Lower leg skin (tissue), 4 donors: ENCODE data around the gene SLC47A2. TPM values are rescaled to one million over a fixed set of nuclear protein-coding genes. Genes with fewer than 3 reads are reported as not detected.

Experiments used
- DNase-seq, 2 donors: peaks; one replicate each; pipeline ENCODE4 v3.0.0-alpha.2; 2019; ENCODE audit warnings: low spot score in 2 of 2
- H3K4me3 ChIP-seq: fragments of 200-600 bp; sonication (generic); 2 replicates; pipeline ENCODE4 v1.5.1; 2017; ENCODE audit warnings: mild to moderate bottlenecking, low read depth; ENCODE audit not compliant: poor library complexity, severe bottlenecking
- POLR2A ChIP-seq, 2 donors: fragments of 450-650 bp; IDR thresholded peaks; one replicate each; pipeline ENCODE4 v1.6.1; 2016 to 2017; ENCODE audit warnings: antibody characterized with exemption in 2 of 2, mild to moderate bottlenecking in 1 of 2, moderate library complexity in 1 of 2
- WGBS, 2 donors: methylation state at CpG; one replicate each; pipeline ENCODE4 v1.1.5; 2018; 5-methylcytosine and 5-hydroxymethylcytosine counted together
- intact Hi-C: fragments of 100-400 bp; cut with DNase I; formaldehyde crosslinking; loops from one replicate; pipeline ENCODE4 v1.15.0; 2023; ENCODE audit warnings: low total_unique reads
- total RNA-seq, 4 donors: library from RNA; depleted of rRNA; stranded (reverse); fragments of >200 nt; gene quantifications; one replicate each; pipeline ENCODE4 v1.1.0, GENCODE V29; 2016
- TF ChIP-seq, protein P1 (sequence below), 3 donors: fragments of 450-650 bp; IDR thresholded peaks; one replicate each; pipeline ENCODE4 v1.5.1; 2016; ENCODE audit warnings: antibody characterized with exemption in 3 of 3, mild to moderate bottlenecking in 3 of 3, moderate library complexity in 2 of 3

Gene SLC47A2
- total RNA-seq, 4 donors from 2014 or later: 0.49 to 6.1 (median 2.5) TPM; not detected in 1

DNA sequence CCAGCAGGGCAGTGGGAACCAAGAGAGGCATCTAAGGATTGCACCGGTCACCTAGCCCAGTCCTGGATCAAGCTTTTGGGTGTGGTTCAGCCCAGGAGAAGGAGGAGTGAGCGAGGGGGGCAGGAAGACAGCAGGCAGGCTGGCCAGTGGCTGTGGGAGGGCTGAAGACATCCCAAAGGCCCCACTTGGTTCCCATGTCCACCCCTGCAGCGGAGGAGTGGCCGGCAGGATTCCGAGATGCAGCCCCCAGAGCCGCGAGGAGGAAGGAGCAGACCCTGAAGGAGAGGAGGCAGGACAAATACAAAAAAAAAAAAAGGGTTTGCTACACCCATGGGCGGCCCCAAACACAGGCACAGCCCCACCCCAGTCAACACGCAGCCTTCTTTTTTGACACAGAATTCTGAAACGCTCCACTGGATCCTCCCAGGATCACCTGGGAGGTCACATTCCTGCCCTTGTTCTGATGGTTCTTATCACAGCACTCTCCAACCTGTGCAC is 1.1 kb upstream of the SLC47A2 start:
- no peak for DNase-seq
- 39 to 52% methylated on average over 10 of the region's 10 CpGs for WGBS, 2 donors
- intact Hi-C loops: no loop called here
- no peak overlapping the region for H3K4me3 ChIP-seq
- TF ChIP-seq POLR2A (IDR thresholded peaks at IDR 0.05): no peak
- TF ChIP-seq, protein P1, sequence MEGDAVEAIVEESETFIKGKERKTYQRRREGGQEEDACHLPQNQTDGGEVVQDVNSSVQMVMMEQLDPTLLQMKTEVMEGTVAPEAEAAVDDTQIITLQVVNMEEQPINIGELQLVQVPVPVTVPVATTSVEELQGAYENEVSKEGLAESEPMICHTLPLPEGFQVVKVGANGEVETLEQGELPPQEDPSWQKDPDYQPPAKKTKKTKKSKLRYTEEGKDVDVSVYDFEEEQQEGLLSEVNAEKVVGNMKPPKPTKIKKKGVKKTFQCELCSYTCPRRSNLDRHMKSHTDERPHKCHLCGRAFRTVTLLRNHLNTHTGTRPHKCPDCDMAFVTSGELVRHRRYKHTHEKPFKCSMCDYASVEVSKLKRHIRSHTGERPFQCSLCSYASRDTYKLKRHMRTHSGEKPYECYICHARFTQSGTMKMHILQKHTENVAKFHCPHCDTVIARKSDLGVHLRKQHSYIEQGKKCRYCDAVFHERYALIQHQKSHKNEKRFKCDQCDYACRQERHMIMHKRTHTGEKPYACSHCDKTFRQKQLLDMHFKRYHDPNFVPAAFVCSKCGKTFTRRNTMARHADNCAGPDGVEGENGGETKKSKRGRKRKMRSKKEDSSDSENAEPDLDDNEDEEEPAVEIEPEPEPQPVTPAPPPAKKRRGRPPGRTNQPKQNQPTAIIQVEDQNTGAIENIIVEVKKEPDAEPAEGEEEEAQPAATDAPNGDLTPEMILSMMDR (IDR thresholded peaks at IDR 0.05): no peak

- intact Hi-C loops: no loop called here
These were observed 612 bp upstream of the SLC47A2 start for GRCh38 chr17:19717031-19717360.

GRCh38 chr17:19714542-19715411 is 1.6 kb downstream of the SLC47A2 start:
- no peak overlapping the region for H3K4me3 ChIP-seq
- 91 to 93% methylated on average over 14 to 18 of the region's 27 CpGs for WGBS, 2 donors

More at GRCh38 chr17:19717031-19717360, 612 bp upstream of the SLC47A2 start:
- DNase-seq: no peak
- TF ChIP-seq, protein P1 (IDR thresholded peaks at IDR 0.05): no peak
- no peak for TF ChIP-seq POLR2A (IDR thresholded peaks at IDR 0.05)
- no peak overlapping the region for H3K4me3 ChIP-seq
- WGBS, 2 donors: 75 to 92% methylated on average over 2 to 7 of the region's 7 CpGs

GRCh38 chr17:19713901-19714361 is 2.5 kb downstream of the SLC47A2 start:
- 95 to 96% methylated on average over 16 to 26 of the region's 28 CpGs for WGBS, 2 donors
- H3K4me3 ChIP-seq: no peak overlapping the region
- intact Hi-C loops: no loop called here
- peak in 1 of 2 donors; percentile 76 for DNase-seq
- TF ChIP-seq POLR2A (IDR thresholded peaks at IDR 0.05): no peak
- TF ChIP-seq, protein P1 (IDR thresholded peaks at IDR 0.05): no peak

More at GRCh38 chr17:19714542-19715411, 1.6 kb downstream of the SLC47A2 start:
- TF ChIP-seq POLR2A (IDR thresholded peaks at IDR 0.05): no peak
- TF ChIP-seq, protein P1 (IDR thresholded peaks at IDR 0.05): no peak
- DNase-seq: peak in 1 of 2 donors; percentile 82
- intact Hi-C loops: no loop called here

- no peak for TF ChIP-seq POLR2A (IDR thresholded peaks at IDR 0.05)
- TF ChIP-seq, protein P1 (IDR thresholded peaks at IDR 0.05): no peak
- DNase-seq: peak in 1 of 2 donors; percentile 82
- intact Hi-C loops: no loop called here
- WGBS, 2 donors: 79 to 87% methylated on average over 12 to 16 of the region's 16 CpGs
- no peak overlapping the region for H3K4me3 ChIP-seq
These were observed 2.9 kb downstream of the SLC47A2 start for GRCh38 chr17:19713462-19713861.
